GM19240 (cell line): ENCODE measurements around the gene ANKMY1.

Experiments
- DNase-seq: peaks from one replicate; pipeline ENCODE4 v3.0.0; 2011; ENCODE audit warnings: low spot score; ENCODE audit not compliant: insufficient read length

ANKMY1 gene

DNA sequence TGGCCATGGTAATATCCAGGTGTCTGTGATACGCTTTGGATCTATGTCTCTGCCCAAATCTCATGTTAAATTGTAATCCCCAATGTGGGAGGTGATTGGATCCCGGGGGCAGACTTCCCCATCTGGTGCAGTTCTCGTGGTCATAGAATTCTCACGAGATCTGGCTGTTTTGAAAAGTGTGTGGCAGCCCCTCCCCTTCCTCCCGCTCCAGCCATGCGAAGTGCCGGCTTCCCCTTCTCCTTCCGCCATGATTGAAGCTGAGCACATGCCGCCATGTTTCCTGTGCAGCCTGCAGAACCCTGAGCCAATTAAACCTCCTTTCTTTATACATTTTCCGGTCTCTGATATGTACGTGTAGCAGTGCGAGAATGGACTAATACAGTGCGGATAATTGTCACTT is 79.9 kb downstream of the ANKMY1 start:
- DNase-seq, result no peak

DNA sequence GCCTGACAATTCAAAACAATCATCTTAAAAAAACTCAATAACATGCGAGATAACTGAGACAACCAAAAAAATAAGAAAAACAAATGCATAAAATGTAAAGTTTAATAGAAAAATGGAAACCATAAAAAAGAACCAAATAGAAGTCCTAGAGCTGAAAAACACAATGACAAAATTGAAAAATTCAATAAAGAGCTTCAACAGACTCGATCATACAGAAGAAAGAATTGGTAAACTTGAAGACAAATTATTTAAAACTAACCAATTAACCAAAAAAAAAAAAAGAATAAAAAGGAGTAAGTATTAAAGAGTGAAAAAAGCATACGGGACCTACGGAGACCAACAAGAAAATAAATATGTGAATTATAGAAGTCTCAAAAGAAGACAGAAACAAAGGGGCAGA is 84.6 kb downstream of the ANKMY1 start:
- no peak for DNase-seq

DNA sequence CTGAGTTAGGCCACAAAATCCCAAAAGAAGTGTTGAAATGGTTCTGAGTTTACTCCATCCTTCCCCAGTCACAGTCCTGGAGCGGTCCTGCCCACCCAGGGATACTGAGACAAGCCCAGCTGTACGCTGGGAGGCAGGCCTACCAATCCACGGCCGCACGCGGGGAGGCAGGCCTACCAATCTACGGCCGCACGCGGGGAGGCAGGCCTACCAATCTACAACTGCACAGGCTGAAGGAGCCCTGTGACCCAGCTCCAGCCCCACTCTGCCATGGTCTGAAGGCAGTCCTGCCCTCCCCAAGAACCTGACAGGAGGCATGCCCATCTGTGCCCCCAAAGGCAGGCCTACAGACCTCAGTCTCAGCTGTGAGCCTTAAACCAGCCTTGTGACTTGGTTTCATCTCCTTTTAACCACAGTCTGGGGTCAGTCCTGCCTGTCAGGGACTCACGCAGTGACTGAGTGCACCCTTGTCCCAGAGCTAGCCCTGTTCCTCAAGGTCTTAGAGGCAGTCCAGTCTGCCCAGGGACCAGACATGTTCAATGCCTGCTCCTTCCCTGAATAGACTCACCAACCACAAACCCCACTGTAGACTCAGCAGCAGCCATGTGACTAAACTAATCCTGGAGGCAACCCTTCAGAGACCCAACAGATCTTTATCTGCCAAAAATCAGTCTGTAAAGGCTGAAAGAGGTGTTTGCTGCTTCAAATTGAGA is 85.6 kb downstream of the ANKMY1 start:
- no peak for DNase-seq

DNA sequence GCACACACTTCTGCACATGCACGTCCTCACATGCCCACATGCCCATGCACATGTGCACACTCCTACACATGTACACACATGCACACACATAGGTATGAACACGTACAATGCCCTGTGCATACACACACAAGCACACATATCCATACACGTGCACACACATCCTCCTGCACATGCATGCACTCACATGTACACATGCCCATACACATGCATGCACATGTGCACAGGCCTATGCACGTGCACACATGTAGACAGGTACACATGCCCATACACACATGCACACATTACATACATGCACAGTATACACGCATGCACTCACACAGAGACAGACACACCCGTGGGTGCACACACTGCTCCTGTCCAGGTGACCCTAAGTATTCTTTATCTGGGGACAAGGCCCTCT is 88.0 kb downstream of the ANKMY1 start:
- no peak for DNase-seq

DNA sequence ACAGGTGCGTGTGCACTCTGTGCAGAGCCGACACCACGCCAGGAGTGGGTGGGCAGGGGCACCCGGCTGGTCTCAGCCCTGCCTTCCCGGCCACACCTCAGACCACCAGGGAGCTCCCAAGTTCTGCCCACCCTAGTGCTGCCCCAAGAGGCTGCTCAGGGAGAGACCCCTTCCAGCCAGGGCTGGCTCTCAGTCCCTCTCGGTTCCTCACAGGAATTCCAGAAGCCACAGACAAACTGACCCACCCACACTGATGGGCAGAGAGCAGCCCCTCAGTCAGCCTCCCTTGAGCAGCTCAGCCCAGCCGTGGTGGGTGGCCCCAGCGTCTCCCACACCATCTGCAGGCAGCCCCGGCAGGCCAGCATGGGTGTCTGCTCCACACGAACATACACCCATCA is 88.5 kb downstream of the ANKMY1 start:
- DNase-seq, result no peak

DNA sequence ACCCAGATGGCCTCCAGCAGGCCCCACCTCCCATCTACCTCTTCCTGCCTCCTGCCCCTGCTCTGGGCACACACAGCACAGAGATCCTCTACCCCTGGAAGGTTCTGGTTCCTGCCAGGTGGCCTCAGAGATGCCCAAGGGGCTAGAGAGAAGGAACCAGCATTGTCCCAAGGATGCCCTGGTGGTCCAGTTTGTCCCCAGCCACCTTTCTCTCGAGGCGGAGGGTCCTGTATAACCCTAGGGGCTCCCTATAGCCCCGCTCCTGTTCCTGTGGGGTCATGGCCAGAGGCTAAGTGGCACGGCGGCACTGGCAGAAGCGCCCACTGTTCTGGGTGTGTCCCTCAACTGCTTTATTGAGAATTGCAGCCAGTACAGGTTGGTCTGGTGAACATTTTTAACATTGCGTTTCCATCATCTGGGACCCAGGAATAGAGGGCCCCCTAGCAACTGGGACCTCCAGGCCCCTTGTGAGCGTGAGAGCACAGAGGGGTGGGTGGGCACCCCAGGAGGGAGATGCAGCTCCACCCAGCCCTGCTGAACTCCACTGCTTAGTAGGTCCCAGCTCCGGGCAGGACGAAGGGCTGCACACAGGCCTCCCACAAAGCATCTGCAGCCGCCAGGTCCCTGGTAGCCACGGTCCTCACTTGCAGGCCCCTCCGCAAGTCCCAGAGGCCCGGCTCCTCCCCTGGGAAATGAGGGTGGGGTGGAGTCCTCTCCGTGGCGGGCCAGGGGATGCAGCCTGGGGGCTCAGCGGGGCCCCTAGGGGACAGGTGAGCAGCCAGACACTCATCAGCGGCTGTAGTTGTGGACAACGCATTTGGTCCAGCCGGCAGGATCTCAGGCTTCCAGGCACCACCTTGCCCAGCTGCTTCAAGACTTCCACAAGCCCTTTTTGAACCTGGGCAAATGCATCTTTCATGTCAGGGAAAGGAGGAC is 89.2 kb downstream of the ANKMY1 start:
- DNase-seq, result no peak

DNA sequence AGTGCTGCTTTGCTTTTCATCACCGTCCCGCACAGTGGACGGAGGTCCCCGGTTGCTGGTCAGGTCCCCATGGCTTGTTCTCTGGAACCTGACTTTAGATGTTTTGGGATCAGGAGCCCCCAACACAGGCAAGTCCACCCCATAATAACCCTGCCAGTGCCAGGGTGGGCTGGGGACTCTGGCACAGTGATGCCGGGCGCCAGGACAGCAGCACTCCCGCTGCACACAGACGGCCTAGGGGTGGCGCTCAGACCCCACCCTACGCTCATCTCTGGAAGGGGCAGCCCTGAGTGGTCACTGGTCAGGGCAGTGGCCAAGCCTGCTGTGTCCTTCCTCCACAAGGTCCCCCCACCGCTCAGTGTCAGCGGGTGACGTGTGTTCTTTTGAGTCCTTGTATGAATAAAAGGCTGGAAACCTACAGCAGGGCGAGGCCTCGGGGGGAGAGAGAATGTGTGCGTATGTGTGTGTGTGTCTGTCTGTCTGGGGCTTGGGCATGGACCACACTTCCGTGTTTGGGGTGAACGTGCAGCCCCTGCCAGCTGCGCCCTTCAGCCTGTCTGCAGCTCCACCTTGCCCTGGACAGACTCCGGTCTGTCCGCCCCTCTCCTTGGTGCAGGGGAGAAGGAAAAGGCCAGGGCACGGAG is 90.0 kb downstream of the ANKMY1 start:
- DNase-seq, result peak; percentile 0

DNA sequence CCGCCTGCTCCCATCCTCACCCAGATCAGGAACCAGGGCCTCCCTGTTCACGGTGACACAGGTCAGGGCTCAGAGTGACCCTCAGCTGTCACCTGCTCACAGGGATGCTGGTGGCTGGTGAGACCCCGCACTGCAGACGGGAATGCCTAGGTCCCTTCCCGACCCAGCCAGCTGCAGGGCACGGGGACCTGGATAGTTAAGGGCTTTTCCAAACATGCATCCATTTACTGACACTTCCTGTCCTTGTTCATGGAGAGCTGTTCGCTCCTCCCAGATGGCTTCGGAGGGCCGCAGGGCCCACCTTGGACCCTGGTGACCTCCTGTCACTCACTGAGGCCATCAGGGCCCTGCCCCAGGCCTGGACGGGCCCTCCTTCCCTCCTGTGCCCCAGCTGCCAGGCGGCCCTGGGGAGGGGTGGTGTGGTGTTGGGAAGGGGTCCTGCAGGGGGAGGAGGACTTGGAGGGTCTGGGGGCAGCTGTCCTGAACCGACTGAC is 90.6 kb downstream of the ANKMY1 start:
- peak; percentile 0 for DNase-seq

DNA sequence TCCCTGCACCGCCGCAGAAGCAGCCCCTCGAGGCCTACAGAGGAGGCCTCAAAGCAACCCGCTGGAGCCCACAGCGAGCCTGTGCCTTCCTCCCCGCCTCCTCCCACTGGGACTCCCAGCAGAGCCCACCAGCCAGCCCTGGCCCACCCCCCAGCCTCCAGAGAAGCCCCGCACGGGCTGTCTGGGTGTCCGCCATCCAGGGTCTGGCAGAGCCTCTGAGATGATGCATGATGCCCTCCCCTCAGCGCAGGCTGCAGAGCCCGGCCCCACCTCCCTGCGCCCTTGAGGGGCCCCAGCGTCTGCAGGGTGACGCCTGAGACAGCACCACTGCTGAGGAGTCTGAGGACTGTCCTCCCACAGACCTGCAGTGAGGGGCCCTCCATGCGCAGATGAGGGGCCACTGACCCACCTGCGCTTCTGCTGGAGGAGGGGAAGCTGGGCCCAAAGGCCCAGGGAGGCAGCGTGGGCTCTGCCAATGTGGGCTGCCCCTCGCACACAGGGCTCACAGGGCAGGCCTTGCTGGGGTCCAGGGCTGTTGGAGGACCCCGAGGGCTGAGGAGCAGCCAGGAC is 91.1 kb downstream of the ANKMY1 start:
- DNase-seq, result peak; percentile 0

DNA sequence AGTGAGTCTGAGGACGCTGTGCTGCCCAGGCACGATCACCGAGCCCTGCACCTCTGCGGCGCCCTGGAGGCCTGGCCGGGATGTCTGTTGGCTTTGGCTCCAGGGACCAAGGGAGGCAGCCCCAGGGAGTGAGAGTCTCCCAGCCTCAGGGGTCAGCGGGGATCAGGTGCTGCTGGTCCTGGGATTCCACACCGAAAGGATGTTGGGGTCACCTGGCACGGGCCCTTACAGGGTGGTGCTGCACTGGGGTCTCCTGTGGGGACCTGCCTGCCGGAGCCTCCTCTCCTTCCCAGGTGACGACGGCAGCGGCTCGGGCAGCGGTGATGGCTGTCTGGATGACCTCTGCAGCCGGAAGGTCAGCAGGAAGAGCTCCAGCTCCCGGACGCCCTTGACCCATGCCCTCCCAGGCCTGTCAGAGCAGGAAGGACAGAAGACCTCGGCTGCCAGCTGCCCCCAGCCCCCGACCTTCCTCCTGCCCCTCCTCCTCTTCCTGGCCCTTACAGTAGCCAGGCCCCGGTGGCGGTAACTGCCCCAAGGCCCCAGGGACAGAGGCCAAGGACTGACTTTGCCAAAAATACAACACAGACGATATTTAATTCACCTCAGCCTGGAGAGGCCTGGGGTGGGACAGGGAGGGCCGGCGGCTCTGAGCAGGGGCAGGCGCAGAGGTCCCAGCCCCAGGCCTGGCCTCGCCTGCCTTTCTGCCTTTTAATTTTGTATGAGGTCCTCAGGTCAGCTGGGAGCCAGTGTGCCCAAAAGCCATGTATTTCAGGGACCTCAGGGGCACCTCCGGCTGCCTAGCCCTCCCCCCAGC is 91.8 kb downstream of the ANKMY1 start:
- DNase-seq, result no peak

DNA sequence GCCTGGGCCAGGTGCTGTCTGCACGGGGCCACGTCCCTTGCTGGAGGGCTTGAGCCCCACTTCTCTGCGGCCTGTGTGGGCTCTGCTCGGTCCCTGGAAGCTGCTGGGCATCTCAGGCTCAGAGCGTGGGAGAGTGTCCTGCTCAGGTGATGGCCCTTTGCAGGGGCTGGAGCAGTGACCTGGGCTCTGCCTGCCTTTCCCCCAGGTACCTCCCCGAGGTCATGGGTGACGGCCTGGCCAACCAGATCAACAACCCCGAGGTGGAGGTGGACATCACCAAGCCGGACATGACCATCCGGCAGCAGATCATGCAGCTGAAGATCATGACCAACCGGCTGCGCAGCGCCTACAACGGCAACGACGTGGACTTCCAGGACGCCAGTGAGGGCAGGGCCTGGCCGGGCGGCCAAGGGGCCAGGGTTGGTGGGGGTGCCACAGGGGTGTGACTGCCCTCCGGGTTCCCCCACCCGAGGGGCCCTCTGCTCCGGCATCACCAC is 92.5 kb downstream of the ANKMY1 start:
- no peak for DNase-seq

DNA sequence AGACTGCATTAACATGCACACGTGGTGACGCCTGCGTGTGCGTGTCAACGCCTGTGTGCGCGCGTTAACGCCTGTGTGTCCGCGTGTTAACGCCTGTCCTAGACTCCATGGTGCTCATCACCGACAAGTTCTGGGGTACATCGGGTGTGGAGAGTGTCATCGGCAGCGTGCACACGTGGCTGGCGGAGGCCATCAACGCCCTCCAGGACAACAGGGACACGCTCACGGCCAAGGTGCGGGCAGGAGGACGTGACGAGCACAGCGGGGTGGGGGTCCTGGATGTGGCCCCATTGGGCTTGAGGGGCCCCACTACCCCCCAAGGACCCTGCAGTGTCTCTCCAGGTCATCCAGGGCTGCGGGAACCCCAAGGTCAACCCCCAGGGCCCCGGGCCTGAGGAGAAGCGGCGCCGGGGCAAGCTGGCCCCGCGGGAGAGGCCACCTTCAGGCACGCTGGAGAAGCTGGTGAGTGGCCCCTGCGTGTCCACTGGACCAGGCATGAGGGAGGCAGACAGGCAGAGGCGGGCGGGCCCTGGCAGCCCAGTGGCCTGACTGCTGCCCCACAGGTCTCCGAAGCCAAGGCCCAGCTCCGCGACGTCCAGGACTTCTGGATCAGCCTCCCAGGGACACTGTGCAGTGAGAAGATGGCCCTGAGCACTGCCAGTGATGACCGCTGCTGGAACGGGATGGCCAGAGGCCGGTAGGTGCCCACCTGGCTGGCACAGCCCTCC is 93.1 kb downstream of the ANKMY1 start:
- DNase-seq, result no peak

DNA sequence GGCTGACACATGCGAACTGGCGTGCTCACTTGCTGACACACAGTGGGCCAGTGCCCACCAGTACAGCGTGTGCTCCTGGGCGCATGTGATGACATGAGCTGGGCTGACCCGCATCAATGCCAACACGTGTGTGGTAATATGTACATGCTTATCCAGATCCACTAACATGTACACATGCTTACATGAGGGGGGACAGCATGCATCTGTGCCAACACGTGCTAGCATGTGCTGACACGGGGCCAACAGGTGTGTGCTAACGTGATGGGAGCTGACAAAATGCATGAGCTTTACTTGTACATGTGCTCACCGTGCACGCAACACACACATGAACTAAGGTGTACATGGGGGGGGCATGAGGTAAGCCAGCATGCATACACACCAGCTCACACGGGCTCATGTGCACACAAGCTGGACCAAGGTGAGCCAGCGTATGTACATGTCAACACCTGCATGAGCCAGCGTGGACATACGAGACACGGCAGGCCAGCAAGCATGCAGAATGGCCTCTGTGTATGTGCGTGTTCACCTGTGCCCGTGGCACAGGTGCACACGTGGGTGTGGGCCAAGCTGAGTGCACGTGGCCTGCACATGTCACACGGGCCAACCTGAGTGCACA is 93.8 kb downstream of the ANKMY1 start:
- DNase-seq, result no peak

DNA sequence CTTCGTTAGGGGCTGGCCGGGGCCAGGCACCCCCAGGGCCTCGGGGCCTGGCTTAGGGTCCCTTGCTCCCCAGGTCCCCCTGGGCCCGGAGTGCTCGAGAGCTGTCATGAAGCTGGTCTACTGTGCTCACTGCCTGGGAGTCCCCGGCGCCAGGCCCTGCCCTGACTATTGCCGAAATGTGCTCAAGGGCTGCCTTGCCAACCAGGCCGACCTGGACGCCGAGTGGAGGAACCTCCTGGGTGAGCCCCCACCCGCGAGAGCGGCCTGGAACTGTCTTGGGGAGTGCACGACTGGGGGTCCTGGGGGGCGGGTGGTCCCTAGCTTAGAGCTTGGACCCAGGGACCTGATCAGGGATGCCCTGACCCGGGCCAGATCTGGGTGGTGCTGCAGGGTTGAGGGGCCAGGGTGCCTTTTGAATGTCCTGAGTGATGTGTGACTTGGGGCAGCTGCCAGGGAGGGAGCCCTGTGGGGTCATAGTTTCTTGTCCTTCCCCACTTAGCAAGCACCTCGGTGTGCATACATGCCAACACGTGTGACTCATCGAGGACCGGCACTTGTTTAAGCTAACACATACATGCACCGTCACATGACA is 94.4 kb downstream of the ANKMY1 start:
- DNase-seq, result no peak

DNA sequence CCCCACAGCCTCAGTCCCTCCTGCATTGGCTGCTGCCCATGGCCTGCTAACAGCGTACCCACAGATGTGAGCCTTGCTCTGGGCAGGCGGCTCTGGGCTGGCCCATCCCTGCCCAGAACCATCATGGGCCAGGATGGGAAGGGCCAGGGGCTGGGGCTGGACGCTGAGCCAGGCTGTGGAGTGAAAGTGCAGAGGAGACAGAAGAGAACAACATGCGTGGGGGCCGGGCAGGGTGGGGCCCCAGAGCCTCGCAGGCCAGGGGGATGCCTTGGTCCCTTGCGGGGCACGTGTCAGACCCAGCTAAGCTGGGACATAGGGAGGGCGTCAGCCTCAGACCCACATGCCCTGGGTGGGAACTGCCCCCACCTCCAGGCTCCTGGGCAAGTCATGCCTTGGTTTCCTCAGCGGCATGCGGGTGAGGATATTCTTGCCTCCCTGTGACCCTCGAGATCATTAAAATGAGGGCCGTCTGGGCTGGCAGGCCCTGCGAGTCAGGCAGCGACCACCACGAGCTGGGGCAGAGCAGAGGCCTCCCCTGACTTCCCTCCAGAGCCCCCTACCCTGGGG is 95.0 kb downstream of the ANKMY1 start:
- no peak for DNase-seq

DNA sequence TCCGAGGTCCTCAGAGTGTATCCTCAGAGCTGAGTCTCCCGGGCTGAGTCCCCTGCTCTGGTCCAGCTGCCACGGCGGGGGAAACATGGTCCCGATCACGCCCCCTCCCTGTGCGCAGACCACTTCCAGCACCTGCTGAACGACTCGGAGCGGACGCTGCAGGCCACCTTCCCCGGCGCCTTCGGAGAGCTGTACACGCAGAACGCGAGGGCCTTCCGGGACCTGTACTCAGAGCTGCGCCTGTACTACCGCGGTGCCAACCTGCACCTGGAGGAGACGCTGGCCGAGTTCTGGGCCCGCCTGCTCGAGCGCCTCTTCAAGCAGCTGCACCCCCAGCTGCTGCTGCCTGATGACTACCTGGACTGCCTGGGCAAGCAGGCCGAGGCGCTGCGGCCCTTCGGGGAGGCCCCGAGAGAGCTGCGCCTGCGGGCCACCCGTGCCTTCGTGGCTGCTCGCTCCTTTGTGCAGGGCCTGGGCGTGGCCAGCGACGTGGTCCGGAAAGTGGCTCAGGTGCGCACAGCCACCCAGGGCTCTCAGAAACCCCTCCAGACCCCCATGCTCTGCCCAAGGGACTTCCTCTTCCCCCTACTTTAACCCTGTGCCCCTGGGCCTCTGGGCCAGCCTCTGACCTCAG is 95.6 kb downstream of the ANKMY1 start:
- no peak for DNase-seq

DNA sequence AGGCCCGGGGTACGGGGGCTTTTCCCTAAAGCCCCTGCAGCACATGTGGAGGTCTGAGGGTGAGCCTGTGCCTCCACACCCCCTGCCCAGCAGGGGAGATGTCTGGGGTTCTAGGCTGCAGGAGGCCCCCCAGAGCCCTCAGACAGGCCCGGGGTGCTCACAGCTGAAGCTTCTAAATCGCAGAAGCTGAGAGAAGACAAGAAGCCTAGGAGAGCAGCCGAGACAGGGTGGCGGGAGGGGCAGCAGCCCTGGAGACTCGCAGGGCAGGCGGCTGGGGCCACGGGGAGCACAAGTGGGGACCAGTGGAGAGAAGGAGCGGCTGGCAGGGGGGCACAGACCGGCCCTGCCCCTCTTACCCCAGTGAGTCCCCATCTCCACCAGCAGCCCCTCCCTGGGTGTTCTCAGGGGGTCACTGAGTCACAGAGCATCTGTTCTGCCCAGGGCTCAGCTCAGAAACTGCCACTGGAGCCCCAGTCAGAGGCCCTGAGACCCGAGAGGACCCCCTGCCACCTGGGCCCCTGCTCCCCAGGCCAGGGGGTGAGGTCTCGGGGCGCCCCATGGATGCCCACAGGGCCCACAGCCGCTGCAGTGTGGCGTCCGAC is 96.2 kb downstream of the ANKMY1 start:
- DNase-seq, result no peak
